Measurements from ENCODE around the gene EED.

- no peak for TF ChIP-seq CTCF (IDR thresholded peaks at IDR 0.05)
- no peak for TF ChIP-seq POLR2A (IDR thresholded peaks at IDR 0.05)
Observed at GRCh38 chr11:86277741-86278140, 33.2 kb downstream of the EED start.

Data from thyroid gland (tissue), 4 donors.